Central memory CD4-positive, alpha-beta T cell (primary cell): ENCODE measurements around the gene MMP25.
"Not testable (repeated sequence)": the region's sequence is repeated elsewhere in the genome, so short reads cannot be mapped to it uniquely, and the experiment has no call there.

Experiments
- DNase-seq: peaks from one replicate; pipeline ENCODE4 v3.0.0; 2022

Gene MMP25

GRCh38 chr16:3056336-3057180 is 10.2 kb downstream of the MMP25 start:
- no peak for DNase-seq

- DNase-seq = no peak
Observed at GRCh38 chr16:3057181-3058138, 11.1 kb downstream of the MMP25 start.

GRCh38 chr16:3058139-3059030 is 12.0 kb downstream of the MMP25 start:
- peak; percentile 45 for DNase-seq

GRCh38 chr16:3059041-3059722 is 12.8 kb downstream of the MMP25 start:
- DNase-seq = peak; percentile 85

- DNase-seq = no peak
Observed at GRCh38 chr16:3059723-3060242, 13.4 kb downstream of the MMP25 start.

- DNase-seq = no peak
Observed at GRCh38 chr16:3060339-3061127, 14.2 kb downstream of the MMP25 start.

GRCh38 chr16:3062553-3062952 is 16.2 kb downstream of the MMP25 start:
- DNase-seq = no peak

- DNase-seq = no peak
Observed at GRCh38 chr16:3063625-3064386, 17.4 kb downstream of the MMP25 start.

GRCh38 chr16:3065069-3065741 is 18.8 kb downstream of the MMP25 start, which contains the start of gene IL32:
Gene IL32 (plus strand): TSS chr16:3065640. CDS start chr16:3065812, 172 bp downstream.
- DNase-seq = peak; percentile 60

GRCh38 chr16:3065742-3066439 is 19.5 kb downstream of the MMP25 start:
- DNase-seq = no peak

GRCh38 chr16:3066440-3066748 is 20.0 kb downstream of the MMP25 start:
- no peak for DNase-seq

- no peak for DNase-seq
Observed at GRCh38 chr16:3068487-3068886, 22.1 kb downstream of the MMP25 start.

- not testable (repeated sequence) for DNase-seq
Observed at GRCh38 chr16:3069146-3069545, 22.8 kb downstream of the MMP25 start.

GRCh38 chr16:3070608-3071111 is 24.3 kb downstream of the MMP25 start:
- DNase-seq = no peak

- no peak for DNase-seq
Observed at GRCh38 chr16:3071655-3072054, 25.3 kb downstream of the MMP25 start.

- DNase-seq = not testable (repeated sequence)
Observed at GRCh38 chr16:3072148-3072547, 25.8 kb downstream of the MMP25 start.

GRCh38 chr16:3072576-3073263 is 26.4 kb downstream of the MMP25 start:
- DNase-seq = not testable (repeated sequence)

GRCh38 chr16:3073448-3073847 is 27.1 kb downstream of the MMP25 start:
- no peak for DNase-seq
